HG02870 (cell line): Measurements from ENCODE around the gene KRT1.
"Not testable (repeated sequence)": the region's sequence is repeated elsewhere in the genome, so short reads cannot be mapped to it uniquely, and the experiment has no call there.

Experiments
- ATAC-seq: cut with Tn5 transposase; IDR thresholded peaks from one replicate; pipeline ENCODE4 v1.9.1; 2021; ENCODE audit warnings: mild to moderate bottlenecking, moderate library complexity; ENCODE audit not compliant: unreplicated experiment

The KRT1 gene

DNA sequence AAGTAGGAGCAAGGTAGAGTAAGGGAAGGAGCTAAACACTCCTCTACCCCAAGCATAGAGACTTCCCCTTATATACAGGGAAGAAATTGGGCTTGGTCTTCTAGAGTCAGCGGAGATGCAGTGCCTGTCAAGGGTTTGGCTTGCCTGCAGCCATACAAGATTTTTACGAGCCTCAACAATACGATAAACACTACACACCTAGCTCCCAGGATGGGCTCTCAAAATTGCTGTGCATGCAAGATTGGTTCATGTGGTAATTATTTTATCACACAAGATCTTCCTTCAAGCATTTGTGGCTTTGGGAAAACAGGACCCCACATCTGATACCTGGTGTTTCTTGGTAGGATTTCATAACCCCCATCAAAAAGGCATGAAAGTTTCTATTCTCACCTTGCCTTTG is at the start of gene KRT1:
Gene KRT1 (minus strand): TSS at position 45 of the 400 bp plus-strand sequence. CDS start 59 bp downstream, outside the sequence.
- no peak for ATAC-seq

GRCh38 chr12:52729147-52729546 is 48.9 kb upstream of the KRT1 start:
- ATAC-seq: no peak

DNA sequence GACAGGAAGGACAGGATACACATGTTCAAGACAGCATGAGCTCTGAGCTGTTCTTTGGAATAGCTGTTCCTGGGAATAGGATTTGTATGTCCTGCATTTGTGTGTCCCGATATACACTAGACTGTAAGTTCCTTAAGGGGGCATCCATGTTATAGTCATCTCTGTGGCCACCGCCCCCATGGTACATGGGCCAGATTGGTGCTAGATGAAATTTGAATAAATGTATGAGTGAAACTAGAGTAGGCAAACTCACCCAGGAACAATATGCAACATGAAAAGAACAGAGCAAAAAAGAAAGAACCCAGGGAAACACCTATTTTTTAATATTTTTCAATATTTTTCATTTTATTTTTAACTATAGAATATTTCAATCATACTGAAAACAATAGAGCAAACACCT is 48.2 kb upstream of the KRT1 start:
- no peak for ATAC-seq

GRCh38 chr12:52727037-52727436 is 46.8 kb upstream of the KRT1 start:
- ATAC-seq: no peak

DNA sequence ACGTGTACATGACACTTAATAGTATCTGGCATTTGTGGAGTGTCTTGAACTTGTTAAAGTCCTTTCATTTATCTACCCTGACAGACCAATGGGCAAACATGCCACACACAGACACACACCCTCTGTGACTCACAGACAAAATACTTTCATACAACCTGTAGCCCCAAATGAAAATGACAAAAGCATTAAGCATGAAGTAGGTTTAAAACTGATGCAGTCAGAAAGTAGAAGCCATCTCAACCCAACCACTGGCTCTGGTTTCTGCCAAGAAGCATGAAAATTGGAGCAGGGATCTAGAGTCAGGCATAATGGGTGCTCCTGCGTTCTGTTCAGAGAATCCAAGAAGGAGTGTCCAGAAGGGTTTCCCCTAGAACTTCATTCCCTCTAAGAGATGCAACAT is 46.2 kb upstream of the KRT1 start:
- no peak for ATAC-seq

DNA sequence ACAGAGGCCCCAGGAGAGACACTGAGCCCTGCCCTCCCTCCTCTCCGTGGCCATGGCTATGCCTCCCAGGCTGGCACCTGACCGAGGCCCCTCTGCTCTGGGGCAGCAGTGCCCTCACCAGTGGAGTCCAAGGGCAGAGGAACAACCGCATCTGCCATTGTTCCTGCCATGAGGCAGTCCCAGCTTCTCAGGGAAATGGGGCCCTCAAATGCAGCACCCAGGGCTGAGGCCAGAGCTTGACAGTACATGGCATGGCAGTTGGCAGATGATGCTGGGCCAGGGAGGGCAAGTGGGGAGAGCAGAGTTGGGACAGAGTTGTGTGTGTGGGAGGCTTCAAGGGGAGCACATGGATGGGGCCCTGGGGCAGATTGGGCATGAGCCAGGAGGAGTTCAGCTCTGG is 44.2 kb upstream of the KRT1 start:
- ATAC-seq: no peak

- no peak for ATAC-seq
These were observed 42.5 kb upstream of the KRT1 start for GRCh38 chr12:52722680-52723079.

DNA sequence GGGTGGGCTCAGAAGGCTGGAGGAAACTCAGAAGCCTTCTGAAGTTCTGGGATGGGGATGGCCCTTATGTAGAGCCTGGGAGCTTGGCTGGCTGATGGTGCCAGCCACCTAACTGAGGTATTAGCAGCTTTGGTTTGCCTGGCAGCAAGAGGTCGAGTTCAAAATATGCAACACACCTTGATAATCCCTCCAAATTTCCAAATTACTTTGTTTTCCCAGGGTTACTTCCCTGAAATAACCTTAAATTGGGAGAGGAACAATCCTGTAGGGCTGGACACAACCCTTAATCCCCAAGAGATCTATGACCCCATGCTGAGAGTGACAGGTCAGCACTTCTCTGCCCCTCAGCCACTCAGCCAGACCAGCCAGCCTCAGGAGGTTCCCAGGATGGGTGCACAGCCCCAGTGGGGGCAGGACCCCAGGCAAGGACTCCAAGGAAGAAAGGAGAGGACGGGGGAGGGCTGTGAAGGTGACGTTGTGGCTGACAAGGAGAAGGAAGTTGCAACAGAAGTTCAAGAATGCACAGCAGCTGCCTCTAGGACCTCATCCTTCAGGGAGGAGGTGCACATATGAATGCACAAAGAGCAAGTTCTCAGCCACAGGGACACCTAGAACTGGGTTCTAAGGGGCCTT is 41.7 kb upstream of the KRT1 start:
- ATAC-seq: no peak

GRCh38 chr12:52720365-52720886 is 40.2 kb upstream of the KRT1 start:
- ATAC-seq: no peak

GRCh38 chr12:52716061-52716460 is 35.9 kb upstream of the KRT1 start:
- no peak for ATAC-seq

DNA sequence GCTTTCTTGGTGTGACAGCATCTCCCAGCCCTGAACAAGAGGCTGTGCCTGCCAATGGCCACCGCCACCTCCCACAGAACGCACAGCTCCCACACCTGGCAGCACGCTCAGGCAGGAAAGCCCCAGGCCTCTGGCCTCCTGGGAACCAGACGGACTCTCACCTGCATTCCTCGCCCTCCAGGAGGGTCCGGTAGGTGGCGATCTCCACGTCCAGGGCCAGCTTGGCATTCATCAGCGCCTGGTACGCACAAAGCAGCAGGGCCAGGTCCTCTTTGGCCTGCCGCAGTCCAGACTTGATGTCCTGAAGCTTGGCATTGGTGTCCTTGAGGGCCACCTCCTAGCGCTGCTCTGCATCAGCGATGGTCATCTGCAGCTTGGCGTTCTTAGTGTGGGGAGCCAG is 35.2 kb upstream of the KRT1 start:
- no peak for ATAC-seq

DNA sequence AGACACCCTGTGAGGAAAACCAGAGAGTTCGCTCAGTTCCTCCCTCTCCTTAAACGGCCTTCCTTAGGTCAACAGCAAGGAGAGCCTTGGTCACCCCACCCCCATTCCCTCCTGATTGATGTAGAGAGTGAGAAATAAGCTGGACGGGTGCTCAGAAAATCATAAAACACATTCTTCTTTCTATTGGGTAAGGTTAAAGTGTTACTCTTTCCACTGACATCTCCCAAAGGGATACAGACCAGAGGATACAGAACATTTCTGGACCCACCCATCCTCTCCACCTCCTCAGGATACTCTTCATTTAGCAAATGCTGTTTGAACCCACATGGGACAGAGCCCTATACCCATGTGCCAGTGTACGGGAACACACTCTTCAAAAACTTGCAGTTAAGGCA is 34.7 kb upstream of the KRT1 start:
- ATAC-seq: no peak

- no peak for ATAC-seq
These were observed 34.0 kb upstream of the KRT1 start for GRCh38 chr12:52713960-52714886.

- ATAC-seq: not testable (repeated sequence)
These were observed 31.9 kb upstream of the KRT1 start for GRCh38 chr12:52712122-52712521.

DNA sequence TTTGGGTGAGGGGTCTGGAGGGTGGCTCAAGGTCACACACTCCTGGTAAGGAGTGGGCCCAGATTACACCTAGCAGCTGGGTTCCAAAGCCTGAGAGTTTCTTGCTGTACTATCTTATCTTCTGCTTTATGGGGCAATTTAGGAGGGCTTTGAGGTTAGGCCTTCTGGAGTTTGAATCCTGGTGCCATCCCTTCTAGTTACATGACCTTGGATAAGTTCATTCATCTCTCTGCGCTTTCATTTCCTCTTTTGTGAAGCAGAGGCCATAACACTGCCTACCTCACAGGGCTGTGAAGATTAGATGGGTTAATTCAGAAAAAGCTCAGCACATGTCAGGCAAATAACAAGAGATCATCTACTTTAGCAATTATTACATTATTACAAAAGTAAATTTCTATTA is 30.5 kb upstream of the KRT1 start:
- no peak for ATAC-seq

DNA sequence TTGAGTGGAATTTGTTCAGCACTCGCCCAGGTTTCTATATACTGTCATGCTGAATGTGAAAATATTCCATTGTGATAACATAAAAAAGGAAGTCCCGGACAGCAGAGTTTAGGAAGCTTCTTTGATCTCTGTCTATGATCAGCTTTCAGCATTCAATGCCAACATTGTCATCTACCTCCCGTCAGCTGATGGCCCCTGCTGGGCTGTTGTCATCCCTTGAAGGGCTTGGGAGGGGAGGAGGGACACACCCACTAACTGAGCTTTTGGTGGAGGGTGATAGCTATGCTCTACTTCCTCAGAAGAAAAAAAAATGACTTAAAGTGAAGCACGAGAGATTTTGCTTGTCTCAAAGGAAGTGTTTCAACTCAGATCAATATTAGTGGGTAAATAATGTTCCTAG is 27.8 kb upstream of the KRT1 start:
- ATAC-seq: no peak

GRCh38 chr12:52704464-52704863 is 24.3 kb upstream of the KRT1 start:
- ATAC-seq: no peak

- ATAC-seq: no peak
These were observed 23.7 kb upstream of the KRT1 start for GRCh38 chr12:52703878-52704277.

DNA sequence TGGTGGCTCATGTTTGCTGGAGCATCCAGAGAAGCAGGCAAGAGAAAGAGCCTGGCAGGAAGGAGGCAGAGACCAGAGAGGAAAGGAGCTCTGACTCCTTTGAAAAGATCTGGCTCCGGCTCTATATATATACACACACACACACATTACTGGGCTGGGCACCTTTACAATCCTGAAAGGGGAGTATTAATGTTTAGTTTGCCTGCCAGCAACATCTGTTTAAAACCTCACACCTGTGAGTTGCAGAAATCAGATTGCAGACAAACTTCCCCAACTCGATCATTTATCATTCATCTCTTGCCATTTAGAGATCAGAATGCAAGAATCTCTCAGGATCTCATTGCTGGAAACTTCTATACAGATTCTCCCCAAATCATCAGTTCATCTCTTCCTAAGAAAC is 23.2 kb upstream of the KRT1 start, which contains the start of gene KRT77:
Gene KRT77 (minus strand): TSS at position 101 of the 400 bp plus-strand sequence. CDS start 90 bp downstream, at position 11.
- no peak for ATAC-seq

- ATAC-seq: no peak
These were observed 22.1 kb upstream of the KRT1 start for GRCh38 chr12:52702338-52702737.

DNA sequence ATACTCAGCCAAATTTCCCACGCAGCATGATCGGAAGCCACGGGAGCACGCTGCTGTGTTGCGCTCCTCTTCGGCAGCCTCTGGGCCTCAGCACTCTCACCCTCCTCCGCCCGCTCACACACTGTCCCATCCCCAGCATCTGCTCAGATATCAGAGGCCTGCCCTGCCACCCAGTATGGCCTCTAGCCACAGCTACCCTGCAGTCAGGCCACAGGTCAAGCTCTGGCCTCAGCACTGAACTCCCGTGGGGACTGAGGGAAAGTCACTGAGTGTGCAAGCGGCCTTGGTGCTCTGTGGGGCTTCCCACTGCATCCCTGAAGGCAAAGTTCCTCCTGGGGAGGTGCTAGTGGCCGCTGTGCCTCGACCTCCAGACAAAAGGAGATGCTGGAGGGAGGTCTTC is 21.1 kb upstream of the KRT1 start:
- ATAC-seq: no peak

- no peak for ATAC-seq
These were observed 19.8 kb upstream of the KRT1 start for GRCh38 chr12:52699960-52700359.
